Ascending aorta (tissue), 2 donors: ENCODE data around the gene SET. TPM values are rescaled to one million over a fixed set of nuclear protein-coding genes. Genes with fewer than 3 reads are reported as not detected.

ENCODE experiments used
- DNase-seq, 2 donors: peaks; one replicate each; pipeline ENCODE4 v3.0.0-alpha.2; 2019; ENCODE audit warnings: low spot score in 2 of 2
- H3K27ac ChIP-seq, 2 donors: fragments of 200-600 bp; sonication (generic); one replicate each; pipeline ENCODE4 v1.5.1; 2016 to 2017; ENCODE audit warnings: mild to moderate bottlenecking in 1 of 2
- H3K27me3 ChIP-seq: fragments of 200-600 bp; sonication (generic); one replicate; pipeline ENCODE4 v1.5.1; 2017
- H3K36me3 ChIP-seq, 2 donors: fragments of 200-600 bp; sonication (generic); one replicate each; pipeline ENCODE4 v1.5.1; 2016
- H3K4me1 ChIP-seq, 2 donors: fragments of 200-600 bp; sonication (generic); one replicate each; pipeline ENCODE4 v1.5.1; 2016 to 2017; ENCODE audit warnings: mild to moderate bottlenecking in 1 of 2
- H3K4me3 ChIP-seq, 2 donors: fragments of 200-600 bp; sonication (generic); one replicate each; pipeline ENCODE4 v1.5.1; 2016 to 2017; ENCODE audit warnings: mild to moderate bottlenecking in 1 of 2
- H3K9me3 ChIP-seq, 2 donors: fragments of 200-600 bp; sonication (generic); one replicate each; pipeline ENCODE4 v1.5.1; 2016
- CTCF ChIP-seq, 3 experiments: fragments of 200-600 bp in 2 of 3; fragments of 450-650 bp in 1 of 3; sonication (generic) in 2 of 3; IDR thresholded peaks; one replicate each; pipeline ENCODE4 v1.5.1; 2016 to 2019; ENCODE audit warnings: antibody characterized with exemption in 3 of 3, mild to moderate bottlenecking in 1 of 3, moderate library complexity in 1 of 3
- intact Hi-C: fragments of 100-400 bp; cut with DNase I; formaldehyde crosslinking; loops from one replicate; pipeline ENCODE4 v1.15.1; 2023
- total RNA-seq: library from RNA; depleted of rRNA; stranded (reverse); fragments of >200 nt; gene quantifications from one replicate; pipeline ENCODE4 v1.1.0, GENCODE V29; 2016

The SET gene
- total RNA-seq, 1 donor from 2014 or later, result 102 TPM

GRCh38 chr9:128722380-128723351, 33.6 kb downstream of the SET start:
- TF ChIP-seq CTCF (IDR thresholded peaks at IDR 0.05), result no peak
- peaks cover 0 to 4% of the 10 kb centered on the region in 2 donors for H3K36me3 ChIP-seq
- peak overlapping the region; percentile 80 to 82 for H3K27ac ChIP-seq
- no peaks in the 10 kb centered on the region for H3K27me3 ChIP-seq
- intact Hi-C loops, result loop anchor here (1.0 kb wide), 1 partner anchor 20 kb away; the partner anchor contains the start of gene PKN3
- H3K4me3 ChIP-seq, result no peak overlapping the region
- no peaks in the 10 kb centered on the region for H3K4me1 ChIP-seq
- no peak for DNase-seq
- no peaks in the 10 kb centered on the region for H3K9me3 ChIP-seq

GRCh38 chr9:128723352-128723865, 34.4 kb downstream of the SET start:
- H3K36me3 ChIP-seq, result peaks cover 0 to 4% of the 10 kb centered on the region in 2 donors
- H3K9me3 ChIP-seq, result no peaks in the 10 kb centered on the region
- no peaks in the 10 kb centered on the region for H3K27me3 ChIP-seq
- no peaks in the 10 kb centered on the region for H3K4me1 ChIP-seq
- TF ChIP-seq CTCF (IDR thresholded peaks at IDR 0.05), result no peak
- intact Hi-C loops, result loop anchor here (1.0 kb wide), 1 partner anchor 21 kb away; the partner anchor contains the start of gene PKN3
- H3K4me3 ChIP-seq, result peak overlapping the region; percentile 58 to 70
- H3K27ac ChIP-seq, result peak overlapping the region; percentile 80 to 82
- DNase-seq, result no peak

GRCh38 chr9:128723866-128724743, 35.1 kb downstream of the SET start, which contains the start of gene ZDHHC12:
ZDHHC12 (minus strand) TSS chr9:128724127; CDS start chr9:128724093, 34 bp downstream.
- Histone ChIP-seq H3K4me1 (no peaks in the 10 kb centered on the region), H3K36me3 (peaks cover 0 to 4% of the 10 kb centered on the region in 2 donors), H3K4me3 (peak within 1 kb of the TSS; percentile 58 to 70), H3K27me3 (no peaks in the 10 kb centered on the region), H3K27ac (peak within 1 kb of the TSS; percentile 80 to 82), H3K9me3 (no peaks in the 10 kb centered on the region)
- intact Hi-C loops, result loop anchor here (1.0 to 2.0 kb wide), 3 partner anchors 22 to 47 kb away; partner anchors contain the start of genes PKN3, SET and ZER1
- TF ChIP-seq CTCF (IDR thresholded peaks at IDR 0.05), result no peak
- DNase-seq, result peak; percentile 93 to 97

GRCh38 chr9:128724744-128725211, 35.8 kb downstream of the SET start:
- Histone ChIP-seq H3K36me3 (peaks cover 2 to 4% of the 10 kb centered on the region in 2 donors), H3K4me1 (no peaks in the 10 kb centered on the region), H3K27me3 (no peaks in the 10 kb centered on the region), H3K9me3 (no peaks in the 10 kb centered on the region), H3K27ac (peak overlapping the region in 1 of 2 donors; percentile 82), H3K4me3 (peak overlapping the region; percentile 58 to 70)
- no peak for DNase-seq
- TF ChIP-seq CTCF (IDR thresholded peaks at IDR 0.05), result no peak
- intact Hi-C loops, result loop anchor here (1.0 to 2.0 kb wide), 2 partner anchors 36 to 47 kb away; partner anchors contain the start of genes SET and ZER1
